Glutamatergic neuron (in vitro differentiated cells): ENCODE results near the gene GRM3. TPM values are rescaled to one million over a fixed set of nuclear protein-coding genes. Genes with fewer than 3 reads are reported as not detected.

Experiments
- DNase-seq: peaks from one replicate; pipeline ENCODE4 v3.0.0; 2022
- H3K27ac Mint-ChIP-seq: one replicate; pipeline ENCODE4 v1.8.0; 2020; ENCODE audit warnings: mild to moderate bottlenecking, mixed read lengths, inconsistent platforms; ENCODE audit not compliant: unreplicated experiment
- H3K27me3 Mint-ChIP-seq: one replicate; pipeline ENCODE4 v1.8.0; 2020; ENCODE audit warnings: mild to moderate bottlenecking, moderate library complexity, mixed read lengths, inconsistent platforms; ENCODE audit not compliant: unreplicated experiment
- H3K36me3 Mint-ChIP-seq: one replicate; pipeline ENCODE4 v1.8.0; 2020; ENCODE audit warnings: mild to moderate bottlenecking, mixed read lengths, inconsistent platforms; ENCODE audit not compliant: unreplicated experiment
- H3K4me1 Mint-ChIP-seq: one replicate; pipeline ENCODE4 v1.8.0; 2020; ENCODE audit warnings: mild to moderate bottlenecking, low read depth, mixed read lengths, inconsistent platforms; ENCODE audit not compliant: unreplicated experiment
- H3K4me3 Mint-ChIP-seq: one replicate; pipeline ENCODE4 v1.8.0; 2020; ENCODE audit warnings: mild to moderate bottlenecking, mixed read lengths, inconsistent platforms; ENCODE audit not compliant: unreplicated experiment
- H3K9me3 Mint-ChIP-seq: one replicate; pipeline ENCODE4 v1.8.0; 2020; ENCODE audit warnings: mild to moderate bottlenecking, moderate library complexity, mixed read lengths, inconsistent platforms; ENCODE audit not compliant: unreplicated experiment
- total RNA-seq: library from RNA; stranded (reverse); fragmentation: NEBNext Ultra II Directional; extraction: Animal tissue kit (Norgen Biotek cat#: 25700); gene quantifications from one replicate; pipeline ENCODE4 v1.2.1, GENCODE V29; 2021; ENCODE audit not compliant: unreplicated experiment
- TF ChIP-seq, protein P1 (sequence below): fragments of 200-600 bp; sonication (generic); IDR thresholded peaks from one replicate; pipeline ENCODE4 v1.5.0; 2021; ENCODE audit not compliant: partially characterized antibody, unreplicated experiment

Gene GRM3
- total RNA-seq, 1 donor from 2014 or later, result not detected

DNA sequence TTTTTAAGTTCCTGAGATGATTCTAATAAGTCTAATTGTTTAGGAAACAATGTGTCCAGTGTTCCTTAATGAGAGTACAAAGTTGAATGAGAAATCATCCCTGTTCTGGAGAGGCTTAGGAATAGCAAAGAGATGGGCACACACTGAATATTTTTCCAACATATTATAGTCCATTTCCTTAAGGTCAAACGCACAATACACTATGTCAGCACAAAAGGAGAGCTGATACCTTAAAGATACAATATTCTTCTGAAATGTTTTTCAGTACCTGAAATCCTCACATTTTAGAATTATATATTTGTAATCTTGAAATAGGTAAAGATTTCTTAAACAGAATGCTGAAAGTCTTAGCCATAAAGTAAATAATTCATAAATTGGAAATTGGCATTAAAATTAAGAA is 183.2 kb downstream of the GRM3 start:
- TF ChIP-seq, protein P1, sequence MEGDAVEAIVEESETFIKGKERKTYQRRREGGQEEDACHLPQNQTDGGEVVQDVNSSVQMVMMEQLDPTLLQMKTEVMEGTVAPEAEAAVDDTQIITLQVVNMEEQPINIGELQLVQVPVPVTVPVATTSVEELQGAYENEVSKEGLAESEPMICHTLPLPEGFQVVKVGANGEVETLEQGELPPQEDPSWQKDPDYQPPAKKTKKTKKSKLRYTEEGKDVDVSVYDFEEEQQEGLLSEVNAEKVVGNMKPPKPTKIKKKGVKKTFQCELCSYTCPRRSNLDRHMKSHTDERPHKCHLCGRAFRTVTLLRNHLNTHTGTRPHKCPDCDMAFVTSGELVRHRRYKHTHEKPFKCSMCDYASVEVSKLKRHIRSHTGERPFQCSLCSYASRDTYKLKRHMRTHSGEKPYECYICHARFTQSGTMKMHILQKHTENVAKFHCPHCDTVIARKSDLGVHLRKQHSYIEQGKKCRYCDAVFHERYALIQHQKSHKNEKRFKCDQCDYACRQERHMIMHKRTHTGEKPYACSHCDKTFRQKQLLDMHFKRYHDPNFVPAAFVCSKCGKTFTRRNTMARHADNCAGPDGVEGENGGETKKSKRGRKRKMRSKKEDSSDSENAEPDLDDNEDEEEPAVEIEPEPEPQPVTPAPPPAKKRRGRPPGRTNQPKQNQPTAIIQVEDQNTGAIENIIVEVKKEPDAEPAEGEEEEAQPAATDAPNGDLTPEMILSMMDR, result no peak
- no peak overlapping the region for H3K4me3 Mint-ChIP-seq
- H3K27ac Mint-ChIP-seq, result no peak overlapping the region
- no peaks in the 10 kb centered on the region for H3K36me3 Mint-ChIP-seq
- no peaks in the 10 kb centered on the region for H3K27me3 Mint-ChIP-seq
- no peak for DNase-seq
- H3K4me1 Mint-ChIP-seq, result peaks cover 3% of the 10 kb centered on the region
- no peaks in the 10 kb centered on the region for H3K9me3 Mint-ChIP-seq

DNA sequence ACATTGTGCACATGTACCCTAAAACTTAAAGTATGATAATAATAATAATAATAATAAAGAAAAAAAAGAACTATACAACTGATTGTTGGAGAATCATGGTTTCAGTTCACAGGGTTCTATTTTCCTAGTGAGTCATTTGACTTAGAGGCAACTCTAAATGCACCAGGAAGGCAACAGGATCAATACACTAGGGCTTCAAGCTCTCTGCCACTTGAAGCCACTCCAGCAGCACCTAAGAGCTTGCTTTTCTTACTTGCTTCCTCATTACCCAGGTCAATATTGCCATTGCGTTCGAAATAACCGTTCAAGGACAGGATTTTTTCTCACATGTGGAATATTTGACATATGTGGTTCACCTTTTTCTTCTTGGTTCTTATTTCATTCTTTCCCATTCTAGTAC is 189.7 kb downstream of the GRM3 start:
- Mint-ChIP-seq H3K4me1 (peaks cover 10% of the 10 kb centered on the region), H3K9me3 (no peaks in the 10 kb centered on the region), H3K27ac (peak overlapping the region; percentile 5), H3K27me3 (peaks cover 2% of the 10 kb centered on the region), H3K4me3 (no peak overlapping the region), H3K36me3 (no peaks in the 10 kb centered on the region)
- DNase-seq, result no peak
- TF ChIP-seq, protein P1, result no peak

DNA sequence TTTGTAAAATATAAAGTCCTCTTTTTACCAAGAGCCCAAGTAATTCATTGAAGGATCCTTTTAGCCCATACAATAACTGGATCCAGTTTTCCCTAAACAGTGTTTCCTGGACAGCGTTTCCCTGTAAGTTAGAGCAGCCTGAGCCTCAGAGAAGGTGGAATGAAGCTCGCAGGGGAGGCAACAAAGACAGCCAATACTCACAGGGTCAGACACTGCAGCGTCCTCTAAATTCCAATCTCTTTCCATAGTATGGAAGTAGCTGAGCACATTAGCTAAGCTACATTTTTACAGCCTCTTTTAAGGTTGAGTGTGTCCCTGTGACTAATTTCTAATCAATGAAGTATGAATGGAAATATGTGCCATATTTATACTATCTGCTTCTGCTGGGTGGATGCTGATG is 193.5 kb downstream of the GRM3 start:
- TF ChIP-seq, protein P1, result no peak
- no peaks in the 10 kb centered on the region for H3K9me3 Mint-ChIP-seq
- DNase-seq, result no peak
- H3K4me3 Mint-ChIP-seq, result no peak overlapping the region
- peaks cover 7% of the 10 kb centered on the region for H3K4me1 Mint-ChIP-seq
- H3K27ac Mint-ChIP-seq, result no peak overlapping the region
- no peaks in the 10 kb centered on the region for H3K36me3 Mint-ChIP-seq
- peaks cover 4% of the 10 kb centered on the region for H3K27me3 Mint-ChIP-seq

DNA sequence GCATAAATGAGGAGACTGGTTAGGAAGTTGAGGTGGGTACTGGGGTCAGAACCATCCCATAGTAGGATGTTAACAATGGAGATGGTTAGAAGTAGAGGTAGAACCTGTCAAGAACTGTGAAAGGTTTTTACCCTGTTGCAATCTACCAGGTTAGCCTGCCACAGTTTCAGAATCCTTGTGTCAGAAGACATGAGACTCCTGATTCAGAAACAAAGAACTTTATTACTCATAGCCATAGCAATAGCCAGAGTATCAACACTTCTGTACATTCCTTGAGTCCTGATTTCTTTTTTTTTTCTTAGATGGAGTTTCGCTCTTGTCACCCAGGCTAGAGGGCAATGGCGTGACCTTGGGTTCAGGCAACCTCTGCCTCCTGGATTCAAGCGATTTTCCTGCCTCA is 200.9 kb downstream of the GRM3 start:
- Mint-ChIP-seq H3K9me3 (no peaks in the 10 kb centered on the region), H3K27me3 (no peaks in the 10 kb centered on the region), H3K4me1 (no peaks in the 10 kb centered on the region), H3K27ac (no peak overlapping the region), H3K36me3 (no peaks in the 10 kb centered on the region), H3K4me3 (no peak overlapping the region)
- TF ChIP-seq, protein P1, result no peak
- no peak for DNase-seq

DNA sequence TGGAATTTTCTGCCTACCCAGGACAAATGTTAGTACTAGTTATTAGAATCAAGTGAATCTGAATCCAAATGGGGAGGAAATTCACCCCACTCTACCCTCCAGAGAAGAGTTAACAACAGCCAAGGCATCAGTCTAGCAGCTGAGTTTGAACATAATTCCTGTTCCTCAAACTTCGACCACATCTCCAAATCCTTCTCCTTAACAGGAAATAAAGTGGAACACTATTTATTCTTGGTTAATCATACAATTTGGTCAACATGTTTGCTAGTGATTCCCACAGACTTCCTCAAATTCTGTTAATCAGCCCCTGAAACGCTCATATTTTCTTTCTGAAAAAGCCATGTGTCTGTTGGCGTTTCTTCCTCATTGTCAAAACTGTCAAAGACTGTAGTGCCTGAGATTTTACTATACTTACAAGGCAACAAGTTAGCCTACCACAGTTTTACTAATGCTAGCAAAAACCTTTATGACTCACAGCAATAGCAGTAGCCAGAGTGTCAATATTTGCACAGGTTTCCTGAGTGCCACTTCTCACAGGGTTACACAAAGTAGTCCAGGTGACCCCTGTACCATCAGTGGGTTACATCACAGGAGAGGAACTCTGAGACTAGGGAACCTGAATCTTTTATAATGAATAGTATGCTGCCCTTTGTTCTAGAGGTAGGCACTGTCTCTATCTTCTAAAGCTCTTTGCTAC is 202.9 kb downstream of the GRM3 start:
- Mint-ChIP-seq H3K27ac (no peak overlapping the region), H3K4me1 (peaks cover 6% of the 10 kb centered on the region), H3K36me3 (no peaks in the 10 kb centered on the region), H3K4me3 (no peak overlapping the region), H3K9me3 (peaks cover 3% of the 10 kb centered on the region), H3K27me3 (no peaks in the 10 kb centered on the region)
- TF ChIP-seq, protein P1, result no peak
- DNase-seq, result no peak
